ENCODE results near the gene APC.

The APC gene

DNA sequence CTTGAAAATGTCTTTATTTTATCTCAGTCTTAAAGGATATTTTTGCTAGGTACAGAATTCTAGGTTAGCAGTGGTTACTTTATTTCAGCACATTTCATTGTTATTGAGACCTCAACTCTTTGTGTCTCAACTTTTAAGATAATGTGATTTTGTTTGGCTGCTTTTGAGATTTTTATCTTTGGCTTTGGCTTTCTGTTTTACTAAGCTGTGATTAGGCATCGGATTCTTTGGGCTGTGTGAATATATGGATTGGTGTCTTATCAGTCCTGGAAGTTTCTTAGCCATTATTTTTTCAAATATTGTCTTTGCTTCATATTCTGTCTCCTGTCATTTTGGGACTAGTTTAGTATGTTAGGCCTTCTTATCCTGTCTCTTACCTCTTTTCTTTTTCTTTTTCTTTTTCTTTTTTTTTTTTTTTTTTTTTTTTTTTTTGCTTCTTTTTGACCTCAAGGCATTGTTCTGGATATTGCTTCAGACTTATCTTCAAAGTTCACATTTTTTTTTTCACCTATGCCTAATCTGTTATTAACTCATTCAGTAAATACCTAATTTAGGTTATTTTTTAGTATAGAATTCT, 20.1 kb upstream of the APC start:
- Histone ChIP-seq H3K36me3 (ENCODE audit: insufficient read depth, low read length) (no peaks in the 10 kb centered on the region), H3K4me3 (ENCODE audit: low read depth, low read length) (no peak overlapping the region), H3K4me1 (ENCODE audit: control insufficient read depth, insufficient read depth, low read length, unreplicated experiment) (no peaks in the 10 kb centered on the region), H3K27me3 (ENCODE audit: insufficient read depth, low read length) (no peaks in the 10 kb centered on the region), H3K27ac (ENCODE audit: low read depth, low read length) (no peak overlapping the region), H3K79me2 (ENCODE audit: control insufficient read depth, insufficient read depth, low read length, unreplicated experiment) (peaks cover 47% of the 10 kb centered on the region), H2AFZ (ENCODE audit: low read length, unreplicated experiment) (no peak overlapping the region)

DNA sequence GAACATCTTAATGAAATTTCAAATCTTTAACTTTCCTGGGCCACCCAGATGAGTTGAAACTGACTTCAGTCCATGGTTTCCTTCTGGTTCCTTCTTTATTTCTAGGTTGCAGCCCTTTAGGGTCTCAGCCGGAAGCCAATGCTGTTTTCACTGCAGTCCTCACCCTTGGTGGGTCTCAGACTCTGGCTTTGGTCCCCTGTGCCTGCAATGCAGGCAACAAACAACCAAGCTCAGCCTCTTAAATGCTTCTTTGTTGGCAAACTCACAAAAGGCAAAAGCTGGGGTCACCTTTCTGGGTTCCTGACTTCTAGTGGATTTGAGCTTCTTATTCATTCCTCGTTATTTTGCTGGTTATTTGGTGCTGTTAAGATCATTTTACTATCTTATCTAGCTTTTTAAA, 19.3 kb upstream of the APC start:
- Histone ChIP-seq H2AFZ (ENCODE audit: low read length, unreplicated experiment) (no peak overlapping the region), H3K79me2 (ENCODE audit: control insufficient read depth, insufficient read depth, low read length, unreplicated experiment) (peaks cover 47% of the 10 kb centered on the region), H3K27me3 (ENCODE audit: insufficient read depth, low read length) (no peaks in the 10 kb centered on the region), H3K27ac (ENCODE audit: low read depth, low read length) (no peak overlapping the region), H3K36me3 (ENCODE audit: insufficient read depth, low read length) (no peaks in the 10 kb centered on the region), H3K4me3 (ENCODE audit: low read depth, low read length) (no peak overlapping the region), H3K4me1 (ENCODE audit: control insufficient read depth, insufficient read depth, low read length, unreplicated experiment) (no peaks in the 10 kb centered on the region)

DNA sequence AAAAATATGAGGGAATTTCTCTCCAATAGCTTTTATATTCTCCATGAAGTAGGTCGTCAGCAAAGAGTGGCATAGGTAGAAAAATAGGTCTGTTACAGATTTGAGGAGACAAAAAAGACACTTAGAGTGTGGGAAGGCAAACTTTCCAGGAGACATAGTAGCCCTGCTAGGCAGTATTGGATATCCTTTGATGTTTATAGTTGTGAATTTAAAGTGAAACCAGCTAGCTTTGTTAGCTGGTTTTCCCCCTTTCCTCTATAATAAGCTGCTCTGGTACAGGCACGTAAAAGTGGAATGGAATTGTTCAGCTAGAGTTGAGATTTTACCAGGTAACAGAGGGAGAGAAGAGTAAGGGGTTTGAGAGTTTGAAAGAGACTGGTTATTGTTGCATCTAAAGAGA, 17.1 kb upstream of the APC start:
- H3K79me2 ChIP-seq (ENCODE audit: control insufficient read depth, insufficient read depth, low read length, unreplicated experiment): peaks cover 35% of the 10 kb centered on the region

DNA sequence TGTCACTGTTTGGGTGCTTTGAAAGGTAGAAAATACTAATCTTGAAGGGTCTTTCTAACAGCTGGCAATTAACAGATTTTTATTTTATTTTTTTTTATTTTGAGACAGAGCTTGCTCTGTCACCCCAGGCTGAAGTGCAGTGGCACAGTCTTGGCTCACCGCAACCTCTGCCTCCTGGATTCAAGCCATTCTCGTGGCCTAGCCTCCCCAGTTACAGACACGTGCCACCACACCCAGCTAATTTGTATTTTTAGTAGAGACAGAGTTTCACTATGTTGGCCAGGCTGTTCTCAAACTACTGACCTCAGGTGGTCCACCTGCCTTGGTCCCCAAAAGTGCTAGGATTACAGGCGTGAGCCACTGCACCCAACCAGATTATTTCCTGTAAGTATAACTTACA, 12.8 kb upstream of the APC start:
- H3K79me2 ChIP-seq (ENCODE audit: control insufficient read depth, insufficient read depth, low read length, unreplicated experiment): peaks cover 18% of the 10 kb centered on the region
- no peak overlapping the region for H3K4me3 ChIP-seq (ENCODE audit: low read depth, low read length)
- H2AFZ ChIP-seq (ENCODE audit: low read length, unreplicated experiment): no peak overlapping the region
- no peaks in the 10 kb centered on the region for H3K36me3 ChIP-seq (ENCODE audit: insufficient read depth, low read length)
- H3K27ac ChIP-seq (ENCODE audit: low read depth, low read length): no peak overlapping the region
- no peaks in the 10 kb centered on the region for H3K27me3 ChIP-seq (ENCODE audit: insufficient read depth, low read length)
- no peaks in the 10 kb centered on the region for H3K4me1 ChIP-seq (ENCODE audit: control insufficient read depth, insufficient read depth, low read length, unreplicated experiment)

More for the DNA sequence above, 17.1 kb upstream of the APC start:
- no peaks in the 10 kb centered on the region for H3K4me1 ChIP-seq (ENCODE audit: control insufficient read depth, insufficient read depth, low read length, unreplicated experiment)
- H3K4me3 ChIP-seq (ENCODE audit: low read depth, low read length): no peak overlapping the region
- no peak overlapping the region for H3K27ac ChIP-seq (ENCODE audit: low read depth, low read length)
- H3K27me3 ChIP-seq (ENCODE audit: insufficient read depth, low read length): no peaks in the 10 kb centered on the region
- no peak overlapping the region for H2AFZ ChIP-seq (ENCODE audit: low read length, unreplicated experiment)
- no peaks in the 10 kb centered on the region for H3K36me3 ChIP-seq (ENCODE audit: insufficient read depth, low read length)

DNA sequence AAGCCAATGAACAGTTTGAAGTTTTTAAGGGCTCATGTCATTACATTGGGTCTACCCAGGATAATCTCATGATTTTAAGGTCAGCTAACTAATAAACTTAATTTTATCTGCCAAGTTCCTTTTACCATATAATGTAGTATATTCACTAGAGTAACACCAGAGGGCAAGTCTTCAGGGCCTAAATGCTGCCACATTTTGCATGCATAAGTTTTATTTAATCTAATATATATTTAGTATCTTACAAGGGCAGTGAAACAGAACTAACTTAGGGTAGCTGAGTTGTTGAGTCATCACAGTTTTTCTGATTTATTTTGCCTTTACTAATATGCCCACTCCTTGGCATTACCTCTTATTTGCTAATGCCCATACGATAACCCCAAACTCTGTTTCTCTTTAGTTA, 8.1 kb upstream of the APC start:
- Histone ChIP-seq H3K27me3 (ENCODE audit: insufficient read depth, low read length) (no peaks in the 10 kb centered on the region), H3K36me3 (ENCODE audit: insufficient read depth, low read length) (no peaks in the 10 kb centered on the region), H3K79me2 (ENCODE audit: control insufficient read depth, insufficient read depth, low read length, unreplicated experiment) (peaks cover 4% of the 10 kb centered on the region), H3K4me1 (ENCODE audit: control insufficient read depth, insufficient read depth, low read length, unreplicated experiment) (no peaks in the 10 kb centered on the region), H3K4me3 (ENCODE audit: low read depth, low read length) (no peak overlapping the region), H2AFZ (ENCODE audit: low read length, unreplicated experiment) (no peak overlapping the region), H3K27ac (ENCODE audit: low read depth, low read length) (no peak overlapping the region)

DNA sequence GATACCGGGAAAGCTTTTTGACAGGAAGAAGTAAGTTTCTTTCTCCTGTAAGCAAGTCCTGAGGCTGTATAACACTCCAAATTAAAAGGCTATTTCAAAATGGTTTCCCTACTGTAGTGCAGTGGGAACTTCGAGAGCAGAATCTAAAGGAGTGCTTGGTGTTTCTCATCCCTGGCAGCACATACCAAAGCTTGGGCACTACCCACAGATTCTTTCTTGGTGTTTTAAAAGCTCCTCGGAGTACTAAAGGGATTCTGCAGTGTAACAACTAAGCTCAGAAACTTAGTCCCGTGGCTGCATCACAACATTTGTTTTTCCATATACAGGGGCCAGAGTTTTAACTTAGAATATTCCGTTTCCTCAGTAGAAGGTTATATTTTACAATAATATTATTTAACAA, 5.6 kb upstream of the APC start:
- Histone ChIP-seq H2AFZ (ENCODE audit: low read length, unreplicated experiment) (no peak overlapping the region), H3K27me3 (ENCODE audit: insufficient read depth, low read length) (no peaks in the 10 kb centered on the region), H3K27ac (ENCODE audit: low read depth, low read length) (no peak overlapping the region), H3K4me1 (ENCODE audit: control insufficient read depth, insufficient read depth, low read length, unreplicated experiment) (peaks cover 10% of the 10 kb centered on the region), H3K79me2 (ENCODE audit: control insufficient read depth, insufficient read depth, low read length, unreplicated experiment) (peaks cover 4% of the 10 kb centered on the region), H3K36me3 (ENCODE audit: insufficient read depth, low read length) (no peaks in the 10 kb centered on the region), H3K4me3 (ENCODE audit: low read depth, low read length) (no peak overlapping the region)

DNA sequence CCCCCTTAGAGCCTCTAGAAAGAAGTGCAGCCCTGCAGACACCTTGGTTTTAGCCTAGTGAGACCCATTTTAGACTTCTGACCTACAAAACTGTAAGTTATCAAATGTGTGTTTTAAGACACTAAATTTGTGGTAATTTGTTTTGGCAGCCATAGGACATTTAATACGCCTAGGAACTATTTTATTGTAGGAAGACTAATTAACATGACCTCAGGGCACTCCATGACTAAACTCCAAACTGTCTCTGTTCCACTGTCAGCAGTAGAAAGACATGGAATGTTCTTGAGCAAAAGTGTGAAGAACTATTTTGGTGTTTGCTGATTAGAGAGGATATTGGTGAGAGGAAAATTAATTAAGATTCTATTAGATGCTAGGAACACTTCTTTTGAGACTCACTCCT, 4.1 kb upstream of the APC start:
- H3K4me3 ChIP-seq (ENCODE audit: low read depth, low read length): no peak overlapping the region
- no peaks in the 10 kb centered on the region for H3K27me3 ChIP-seq (ENCODE audit: insufficient read depth, low read length)
- peaks cover 12% of the 10 kb centered on the region for H3K79me2 ChIP-seq (ENCODE audit: control insufficient read depth, insufficient read depth, low read length, unreplicated experiment)
- no peak overlapping the region for H2AFZ ChIP-seq (ENCODE audit: low read length, unreplicated experiment)
- H3K27ac ChIP-seq (ENCODE audit: low read depth, low read length): no peak overlapping the region
- H3K36me3 ChIP-seq (ENCODE audit: insufficient read depth, low read length): no peaks in the 10 kb centered on the region
- H3K4me1 ChIP-seq (ENCODE audit: control insufficient read depth, insufficient read depth, low read length, unreplicated experiment): peaks cover 10% of the 10 kb centered on the region

DNA sequence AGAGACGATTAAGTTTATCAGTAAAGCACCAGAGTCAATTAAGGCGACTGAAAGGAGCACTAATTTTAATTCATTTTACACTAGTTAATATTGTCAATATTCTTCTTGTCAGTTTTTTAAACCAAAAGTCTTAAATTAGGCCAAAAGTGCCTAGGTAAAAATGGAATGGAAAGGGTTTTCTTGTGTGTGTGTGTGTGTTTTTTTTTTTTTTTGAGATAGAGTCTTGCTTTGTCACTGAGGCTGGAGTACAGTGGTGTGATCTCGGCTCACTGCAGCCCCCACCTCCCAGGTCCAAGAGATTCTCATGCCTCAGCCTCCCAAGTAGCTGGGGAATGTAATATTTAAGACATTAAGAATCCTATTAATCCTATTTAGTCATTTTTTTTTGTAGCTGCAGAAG, 3.1 kb upstream of the APC start:
- Histone ChIP-seq H2AFZ (ENCODE audit: low read length, unreplicated experiment) (no peak overlapping the region), H3K36me3 (ENCODE audit: insufficient read depth, low read length) (no peaks in the 10 kb centered on the region), H3K27me3 (ENCODE audit: insufficient read depth, low read length) (no peaks in the 10 kb centered on the region), H3K27ac (ENCODE audit: low read depth, low read length) (no peak overlapping the region), H3K4me1 (ENCODE audit: control insufficient read depth, insufficient read depth, low read length, unreplicated experiment) (peaks cover 13% of the 10 kb centered on the region), H3K4me3 (ENCODE audit: low read depth, low read length) (no peak overlapping the region), H3K79me2 (ENCODE audit: control insufficient read depth, insufficient read depth, low read length, unreplicated experiment) (peaks cover 22% of the 10 kb centered on the region)

DNA sequence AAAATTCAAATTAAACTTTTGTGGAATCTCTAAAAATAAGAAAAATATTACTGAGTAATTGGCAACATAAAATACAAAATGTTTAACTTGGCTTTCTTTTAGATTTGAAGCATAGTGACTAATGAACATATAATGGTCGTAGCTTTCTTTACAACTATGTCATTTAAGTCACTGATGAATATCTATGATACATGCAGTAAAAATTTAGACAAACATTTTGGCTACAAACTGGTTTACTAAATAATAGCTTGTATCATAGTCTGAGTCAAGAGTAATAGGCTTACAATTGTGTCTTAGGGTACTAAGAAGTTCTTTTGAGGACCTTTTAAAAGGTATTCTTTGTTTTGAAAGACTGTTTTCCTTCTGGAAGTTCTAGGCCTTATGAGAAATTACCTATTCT, 2.0 kb upstream of the APC start:
- H3K79me2 ChIP-seq (ENCODE audit: control insufficient read depth, insufficient read depth, low read length, unreplicated experiment): peaks cover 28% of the 10 kb centered on the region
- peaks cover 18% of the 10 kb centered on the region for H3K4me1 ChIP-seq (ENCODE audit: control insufficient read depth, insufficient read depth, low read length, unreplicated experiment)
- H3K27ac ChIP-seq (ENCODE audit: low read depth, low read length): peak overlapping the region; percentile 83

DNA sequence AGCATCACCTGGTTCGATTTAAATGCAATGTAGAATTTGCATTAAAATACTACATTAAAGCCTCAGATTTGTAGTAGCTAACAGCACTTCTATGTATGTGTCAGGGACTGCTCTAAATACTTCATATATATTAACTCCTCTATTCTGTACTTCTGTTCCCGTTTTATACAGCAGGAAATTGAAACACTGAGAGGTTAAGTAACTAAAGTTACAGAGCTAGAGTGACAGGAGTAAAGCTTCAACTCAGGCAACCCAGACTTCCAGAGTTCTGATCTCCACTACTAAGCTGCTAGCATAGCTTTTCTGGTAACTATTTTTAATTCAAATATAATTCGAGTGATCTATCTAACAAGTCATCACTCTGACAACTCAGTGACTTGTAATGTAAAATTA, 619 bp upstream of the APC start:
- Histone ChIP-seq H3K36me3 (ENCODE audit: insufficient read depth, low read length) (no peaks in the 10 kb centered on the region), H3K4me3 (ENCODE audit: low read depth, low read length) (peak overlapping the region; percentile 87), H3K79me2 (ENCODE audit: control insufficient read depth, insufficient read depth, low read length, unreplicated experiment) (peaks cover 29% of the 10 kb centered on the region), H2AFZ (ENCODE audit: low read length, unreplicated experiment) (peak overlapping the region; percentile 83), H3K4me1 (ENCODE audit: control insufficient read depth, insufficient read depth, low read length, unreplicated experiment) (peaks cover 18% of the 10 kb centered on the region), H3K27me3 (ENCODE audit: insufficient read depth, low read length) (no peaks in the 10 kb centered on the region), H3K27ac (ENCODE audit: low read depth, low read length) (peak overlapping the region; percentile 34)

More for the DNA sequence above, 2.0 kb upstream of the APC start:
- no peaks in the 10 kb centered on the region for H3K36me3 ChIP-seq (ENCODE audit: insufficient read depth, low read length)
- no peaks in the 10 kb centered on the region for H3K27me3 ChIP-seq (ENCODE audit: insufficient read depth, low read length)
- no peak overlapping the region for H2AFZ ChIP-seq (ENCODE audit: low read length, unreplicated experiment)
- peak overlapping the region; percentile 33; the same call in 1 of the 2 replicates for H3K4me3 ChIP-seq (ENCODE audit: low read depth, low read length)

DNA sequence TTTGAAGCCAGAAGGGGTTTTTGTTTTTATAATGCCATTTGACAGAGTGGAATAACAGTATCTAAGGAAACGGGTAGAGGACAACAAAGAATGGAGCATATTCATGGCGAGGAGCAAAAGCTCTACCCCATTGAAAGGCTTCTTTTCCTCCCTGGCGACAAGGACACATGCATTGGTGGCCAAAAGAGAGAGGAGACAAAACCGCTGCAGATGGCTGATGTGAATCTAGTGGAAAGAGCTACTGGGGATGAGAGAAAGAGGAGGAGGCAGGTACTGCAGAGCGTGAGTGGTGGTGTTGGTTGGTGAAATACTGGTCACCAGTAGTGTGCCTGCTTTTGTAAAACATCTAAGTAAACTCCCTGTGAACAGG, 491 bp downstream of the APC start:
- 0 out of 2 replicates have a peak, but pooled peaks cover 3% of the 10 kb centered on the region for H3K36me3 ChIP-seq (ENCODE audit: insufficient read depth, low read length)
- H2AFZ ChIP-seq (ENCODE audit: low read length, unreplicated experiment): peak overlapping the region; percentile 41
- peak overlapping the region; percentile 87 for H3K4me3 ChIP-seq (ENCODE audit: low read depth, low read length)
- H3K4me1 ChIP-seq (ENCODE audit: control insufficient read depth, insufficient read depth, low read length, unreplicated experiment): peaks cover 18% of the 10 kb centered on the region
- no peaks in the 10 kb centered on the region for H3K27me3 ChIP-seq (ENCODE audit: insufficient read depth, low read length)
- H3K27ac ChIP-seq (ENCODE audit: low read depth, low read length): no peak overlapping the region
- H3K79me2 ChIP-seq (ENCODE audit: control insufficient read depth, insufficient read depth, low read length, unreplicated experiment): peaks cover 37% of the 10 kb centered on the region
